NCI-H1930 (cell line): ENCODE measurements around the gene GMCL2.
A peak's percentile ranks its signal among the peaks of the same experiment; 100 is the strongest.

Experiments
- DNase-seq, 2 experiments: peaks; one replicate each; lab custom pipeline; 2025; lab: John Stamatoyannopoulos, UW

GMCL2 gene

DNA sequence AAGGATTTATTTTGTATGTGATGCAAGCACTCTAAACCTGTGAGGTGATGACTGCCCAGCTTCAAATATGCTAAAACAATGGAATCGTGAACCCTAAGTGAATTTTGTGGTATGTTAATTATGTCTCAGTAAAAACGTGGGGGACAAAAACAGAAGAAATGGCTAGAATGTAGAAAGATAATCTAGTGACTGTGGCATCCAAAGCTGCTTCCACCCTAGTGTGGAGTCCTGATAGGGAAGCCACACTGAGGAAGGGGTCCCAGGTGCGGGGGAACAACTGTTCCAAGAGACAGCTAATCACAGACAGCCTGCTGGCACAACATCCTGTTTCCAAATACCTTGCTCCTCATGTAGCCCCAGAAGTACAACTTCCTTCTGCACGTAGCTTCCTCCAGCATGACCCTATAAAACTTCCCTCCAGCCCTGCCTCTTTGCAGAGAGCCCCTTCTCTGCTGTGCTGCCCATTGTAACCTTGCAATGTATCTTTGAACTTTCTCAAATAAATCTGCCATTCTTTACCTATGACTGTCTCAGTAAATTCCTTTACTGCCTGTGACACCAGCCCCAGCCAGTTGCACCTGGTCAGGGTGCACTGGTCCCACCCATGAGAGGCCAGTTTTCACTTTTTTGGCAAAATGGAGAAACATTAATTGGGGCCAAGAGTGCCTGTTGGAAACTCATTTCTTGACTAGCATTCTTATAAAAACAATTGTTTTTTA, 4.9 kb downstream of the GMCL2 start:
- DNase-seq: no peak

DNA sequence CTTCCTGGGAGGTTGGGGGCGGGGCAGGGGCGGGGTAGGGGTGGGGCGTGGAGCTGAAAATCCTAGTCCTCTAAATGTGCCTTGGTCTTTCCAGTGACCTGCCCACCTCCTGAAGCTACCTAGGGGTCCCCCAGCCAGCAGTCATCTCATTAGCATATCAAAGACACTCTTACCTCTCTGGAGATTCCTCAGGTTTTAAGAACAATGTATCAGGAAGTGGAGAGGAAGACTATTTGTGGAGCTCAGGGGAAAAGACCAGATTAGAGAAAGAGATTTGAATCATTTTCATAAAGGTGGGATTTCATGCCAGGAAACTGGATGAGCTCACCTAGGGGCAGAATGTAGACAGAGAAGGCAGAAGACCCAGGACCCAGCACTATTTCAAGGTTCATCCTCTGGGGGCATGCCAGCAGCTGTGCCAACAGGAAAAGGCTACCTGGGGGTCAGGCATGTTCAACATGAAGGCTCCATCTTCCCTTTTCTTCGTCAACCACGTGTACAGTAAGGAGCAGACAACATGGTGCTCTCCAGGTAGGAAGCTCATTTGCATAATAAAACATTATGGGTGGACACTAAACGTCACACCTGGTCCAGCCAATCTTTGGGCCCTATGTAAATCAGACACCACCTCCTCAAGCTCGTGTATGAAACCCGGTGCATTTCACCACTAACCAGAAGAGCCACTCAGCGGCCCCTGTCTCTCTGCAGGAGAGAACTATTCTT, 6.9 kb downstream of the GMCL2 start:
- no peak for DNase-seq

DNA sequence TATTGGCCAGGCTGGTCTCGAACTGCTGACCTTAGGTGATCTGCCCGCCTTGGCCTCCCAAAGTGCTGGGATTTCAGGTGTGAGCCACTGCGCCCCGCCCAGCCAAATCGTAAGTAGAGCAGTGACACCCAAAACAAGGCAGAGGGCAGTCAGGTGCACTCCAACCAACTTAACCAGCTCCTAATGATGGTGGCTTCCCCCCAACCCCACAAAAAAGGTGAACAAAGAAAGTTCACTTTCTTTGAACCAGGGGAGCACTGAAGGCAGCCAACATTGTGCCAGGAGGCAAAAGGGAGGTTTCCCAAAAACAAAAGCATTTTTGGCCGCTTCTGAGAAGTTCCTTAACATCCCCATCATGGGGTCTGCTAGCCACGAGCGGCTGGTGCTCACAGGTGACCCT, 9.6 kb downstream of the GMCL2 start:
- no peak for DNase-seq

GRCh38 chr5:178176791-178177190, 10.4 kb downstream of the GMCL2 start:
- no peak for DNase-seq

- no peak for DNase-seq
Observed at GRCh38 chr5:178174456-178174855, 12.7 kb downstream of the GMCL2 start.

- no peak for DNase-seq
Observed at GRCh38 chr5:178170455-178170854, 16.7 kb downstream of the GMCL2 start.

- DNase-seq: no peak
Observed at GRCh38 chr5:178165581-178165980, 21.6 kb downstream of the GMCL2 start.

GRCh38 chr5:178163772-178164735, 23.1 kb downstream of the GMCL2 start:
- peak; percentile 39 to 64 for DNase-seq

DNA sequence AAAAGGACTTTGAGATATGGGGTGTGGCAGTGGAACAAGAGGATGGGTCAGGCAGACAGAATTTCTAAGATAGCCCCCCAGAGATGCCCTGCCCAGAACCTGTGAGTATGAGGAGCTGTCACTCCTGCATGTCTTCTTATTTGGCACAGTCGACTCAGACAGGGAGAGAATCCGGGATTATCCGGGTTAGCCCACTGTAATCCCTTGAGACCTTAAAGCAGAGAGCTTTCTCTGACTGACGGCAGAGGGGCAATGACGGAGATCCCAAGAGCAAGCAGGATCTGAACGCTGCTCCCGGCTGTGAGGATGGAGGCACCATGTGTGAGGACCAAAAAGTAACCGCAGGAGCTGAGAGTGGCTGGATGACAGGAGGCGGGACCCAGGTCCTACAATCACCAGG, 24.7 kb downstream of the GMCL2 start:
- no peak for DNase-seq

- DNase-seq: no peak
Observed at GRCh38 chr5:178160176-178160575, 27.0 kb downstream of the GMCL2 start.

GRCh38 chr5:178155065-178155464, 32.1 kb downstream of the GMCL2 start:
- no peak for DNase-seq

DNA sequence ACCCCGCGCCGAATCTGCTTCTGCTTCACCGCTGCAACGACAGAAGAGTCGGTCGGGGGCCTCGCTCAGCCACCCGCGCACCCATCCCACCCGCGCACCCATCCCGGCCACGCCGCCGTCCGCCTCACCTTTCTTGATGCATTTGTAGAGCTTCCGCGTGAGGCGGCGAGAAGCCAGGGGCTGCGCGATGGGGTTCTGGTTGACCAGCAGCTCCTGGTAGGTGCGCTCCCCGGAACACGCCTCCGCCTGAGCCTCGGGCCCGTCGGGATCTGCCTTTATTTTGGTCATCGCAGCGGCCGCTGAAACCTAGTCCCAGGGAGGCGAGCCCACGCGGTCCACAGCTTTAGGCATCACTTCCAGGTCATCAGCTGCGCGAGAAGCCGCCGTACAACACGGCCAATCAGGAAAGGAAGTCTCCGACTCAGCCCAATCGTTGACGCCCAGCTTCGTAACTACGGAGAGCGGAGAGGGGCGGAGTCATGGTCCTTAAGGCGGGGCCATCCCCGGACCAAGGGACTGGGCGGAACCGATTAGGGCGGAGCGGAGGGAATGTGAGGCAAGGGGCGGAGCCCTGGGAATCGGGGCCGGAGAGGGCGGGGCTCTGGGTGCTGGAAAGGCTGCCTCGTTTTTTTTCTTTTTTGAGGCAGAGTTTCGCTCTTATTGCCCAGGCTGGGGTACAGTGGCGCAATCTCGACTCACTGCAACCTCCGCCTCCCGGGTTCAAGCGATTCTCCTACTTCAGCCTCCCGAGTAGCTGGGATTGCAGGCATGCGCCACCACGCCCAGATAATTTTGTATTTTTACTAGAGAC, 33.4 kb downstream of the GMCL2 start, which contains the start of gene NHP2:
TSS of gene NHP2 (minus strand) at position 356 of the 811 bp plus-strand sequence. CDS start at position 288, 68 bp downstream.
- peak; percentile 92 for DNase-seq

DNA sequence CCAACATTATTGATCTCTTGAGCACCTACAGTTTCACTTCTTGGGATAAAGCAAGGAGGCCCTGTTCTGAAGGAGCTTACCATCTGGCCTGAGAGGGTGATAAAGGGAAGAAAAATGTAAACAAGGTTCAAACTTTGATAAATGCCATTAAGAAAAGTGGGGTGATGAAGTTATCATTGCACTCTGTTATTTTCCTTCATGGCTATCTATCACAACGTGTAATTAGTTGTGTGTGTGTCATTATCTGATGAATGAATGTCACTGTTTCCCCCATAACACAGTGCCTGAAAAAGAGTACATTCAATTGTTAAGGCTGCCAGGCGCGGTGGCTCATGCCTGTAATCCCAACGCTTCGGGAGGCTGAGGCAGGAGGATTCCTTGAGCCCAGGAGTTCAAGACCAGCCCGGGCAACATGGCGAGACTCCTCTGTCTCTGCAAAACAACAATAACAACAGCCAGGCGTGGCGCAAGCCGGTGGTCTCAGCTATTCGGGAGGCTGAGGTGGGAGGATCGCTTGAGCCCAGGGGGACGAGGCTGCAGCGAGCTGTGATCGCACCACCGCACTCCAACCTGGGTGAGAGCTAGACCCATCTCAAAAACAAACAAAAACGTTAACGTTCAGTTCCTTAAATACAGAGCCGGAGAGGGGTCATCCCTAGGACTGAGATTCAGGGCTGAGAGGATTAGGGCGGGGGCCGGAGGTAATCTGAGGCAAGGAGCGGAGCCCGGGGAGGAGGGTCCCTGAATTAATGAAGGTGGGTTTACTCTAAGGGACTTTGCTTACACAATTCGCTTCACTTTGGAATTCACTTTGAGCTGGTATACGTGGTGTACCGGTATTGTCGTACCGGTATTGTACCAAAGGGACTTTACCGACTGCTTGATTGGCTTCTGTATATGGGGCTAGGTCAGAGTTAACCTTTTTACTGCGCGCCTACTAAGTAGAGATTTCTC, 34.4 kb downstream of the GMCL2 start:
- DNase-seq: no peak

DNA sequence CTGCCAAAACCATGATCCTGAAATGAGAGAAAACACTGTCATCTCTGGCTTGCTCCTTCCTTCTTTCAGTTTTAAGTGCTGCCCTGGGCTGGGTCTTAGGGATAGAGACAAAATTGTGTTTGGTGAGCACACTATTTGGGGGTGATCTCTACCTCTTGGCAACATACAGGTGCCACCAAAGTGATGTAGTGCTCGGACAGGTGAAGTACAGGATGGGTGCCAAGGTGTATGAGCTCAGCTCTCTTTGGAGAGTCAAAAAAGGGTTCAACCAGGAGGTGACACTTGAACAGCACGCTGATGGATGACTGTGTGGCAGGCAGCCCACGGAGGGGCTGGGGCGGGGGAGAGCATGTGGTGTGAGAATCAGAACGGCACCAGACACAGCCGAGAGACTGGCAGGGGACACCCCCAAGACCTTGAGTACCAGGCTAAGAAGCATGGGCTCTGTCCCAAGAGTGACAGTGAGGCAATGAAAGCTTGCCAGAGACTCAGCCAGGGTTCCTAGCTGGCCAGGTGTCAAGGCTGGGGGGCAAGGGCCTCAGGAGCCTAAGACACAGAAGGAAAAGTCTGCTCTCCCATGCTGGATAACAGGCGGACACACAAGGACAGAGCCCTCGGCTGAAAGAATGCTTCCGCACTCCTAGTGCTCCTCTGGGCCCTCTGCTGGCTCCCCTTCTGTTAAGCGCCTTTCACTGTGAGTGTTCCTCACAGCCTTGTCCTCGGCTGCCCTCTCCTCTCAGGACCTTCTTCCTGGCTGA, 36.0 kb downstream of the GMCL2 start:
- no peak for DNase-seq

DNA sequence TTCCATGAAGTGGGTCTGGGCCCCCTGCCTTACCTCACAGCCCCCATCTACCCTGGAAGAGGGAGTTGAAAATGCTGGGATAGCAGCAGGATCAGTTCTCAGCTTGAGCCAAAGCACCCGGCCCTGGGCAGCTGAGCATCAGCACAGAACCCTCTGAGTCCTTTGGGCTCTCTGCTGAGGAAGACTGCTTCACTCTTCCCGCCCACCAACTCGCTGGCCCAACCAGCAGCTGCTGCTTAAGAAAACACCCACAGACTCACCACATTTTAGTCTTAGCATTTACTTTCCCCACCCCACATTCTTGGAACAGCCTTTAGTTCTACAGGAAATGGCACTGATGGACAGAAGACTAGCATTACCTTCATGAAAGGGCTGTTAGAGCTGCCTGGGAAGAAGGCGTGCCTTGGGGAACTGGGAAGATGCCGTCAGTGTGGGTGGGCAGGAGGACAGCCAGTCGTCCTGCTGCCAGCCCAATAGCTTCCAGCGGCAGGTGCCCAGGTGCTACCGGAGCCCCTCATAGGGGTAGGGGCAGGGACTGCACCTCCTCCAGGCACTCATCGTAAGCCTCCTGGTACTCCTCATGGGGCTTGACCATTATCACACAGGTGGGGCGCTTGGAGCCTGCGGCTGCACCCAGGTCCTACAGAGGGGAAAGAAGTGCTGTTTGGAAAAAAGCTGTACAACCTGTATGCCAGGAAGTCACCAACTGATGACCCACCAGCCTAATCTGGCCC, 37.8 kb downstream of the GMCL2 start:
- no peak for DNase-seq

- DNase-seq: no peak
Observed at GRCh38 chr5:178147406-178147805, 39.8 kb downstream of the GMCL2 start.

- peak; percentile 16 to 29 for DNase-seq
Observed at GRCh38 chr5:178145965-178146820, 41.0 kb downstream of the GMCL2 start.

GRCh38 chr5:178143901-178144300, 43.3 kb downstream of the GMCL2 start:
- DNase-seq: no peak
